SK-N-MC (cell line): ENCODE data around the gene TMCO4.

Experiments used
- DNase-seq: peaks from one replicate; pipeline ENCODE4 v3.0.0-alpha.2; 2011; ENCODE audit warnings: low read depth, low spot score
- H3K27ac ChIP-seq: fragments of 200-600 bp; sonication (generic); 2 replicates; pipeline ENCODE4 v1.5.1; 2016; ENCODE audit warnings: mixed run types
- H3K36me3 ChIP-seq: fragments of 200-600 bp; sonication (generic); 2 replicates; pipeline ENCODE4 v1.6.1; 2017; ENCODE audit warnings: antibody characterized with exemption, low read length, mixed read lengths; ENCODE audit not compliant: insufficient read depth
- H3K4me3 ChIP-seq: fragments of 200-600 bp; sonication (generic); 2 replicates; pipeline ENCODE4 v1.5.1; 2016
- H3K9ac ChIP-seq: fragments of 200-600 bp; sonication (generic); 2 replicates; pipeline ENCODE4 v1.8.0; 2017; ENCODE audit warnings: mixed run types, mixed read lengths; ENCODE audit not compliant: insufficient read length
- H3K9me3 ChIP-seq: fragments of 200-600 bp; sonication (generic); 2 replicates; pipeline ENCODE4 v1.6.1; 2017; ENCODE audit warnings: low read depth, mild to moderate bottlenecking, antibody characterized with exemption, low read length, moderate library complexity, mixed read lengths
- EZH2 ChIP-seq: fragments of 200-600 bp; sonication (generic); IDR thresholded peaks from one replicate; pipeline ENCODE4 v1.6.1; 2017; ENCODE audit warnings: antibody characterized with exemption
- FOXP2 ChIP-seq: optimal IDR thresholded peaks from 2 replicates; pipeline ENCODE3; 2011; ENCODE audit warnings: mild to moderate bottlenecking, moderate library complexity; ENCODE audit not compliant: insufficient read depth; ENCODE audit errors: extremely low read length, control extremely low read depth
- POLR2AphosphoS5 ChIP-seq: IDR thresholded peaks from 2 replicates; pipeline ENCODE4 v1.6.1; 2012; ENCODE audit warnings: mild to moderate bottlenecking, low read depth, low read length, borderline replicate concordance

Gene TMCO4

DNA sequence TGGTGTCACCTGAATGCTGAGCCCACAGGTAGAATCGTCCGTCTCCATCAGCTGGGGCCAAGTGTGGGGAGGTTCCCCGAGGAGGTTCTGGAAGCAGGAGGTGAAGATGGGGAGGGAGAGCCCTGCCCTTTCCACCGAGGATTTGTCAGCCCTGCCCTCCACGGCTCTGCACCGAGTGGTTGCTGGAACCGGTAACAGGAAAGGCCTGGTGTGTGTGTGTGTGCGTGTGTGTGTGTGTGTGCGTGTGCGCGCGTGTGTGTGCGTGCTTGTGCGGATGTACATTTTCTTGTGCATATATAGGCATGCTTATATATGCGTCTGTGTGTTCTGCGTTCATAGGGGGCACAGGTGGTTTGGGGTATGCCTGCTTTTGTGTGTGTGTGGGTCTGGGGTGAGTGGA is 152.1 kb downstream of the TMCO4 start:
- Histone ChIP-seq H3K27ac (no peak overlapping the region), H3K9me3 (no peaks in the 10 kb centered on the region), H3K36me3 (no peaks in the 10 kb centered on the region), H3K4me3 (no peak overlapping the region), H3K9ac (no peak overlapping the region)
- DNase-seq = no peak
- TF ChIP-seq POLR2AphosphoS5 (no peak), FOXP2 (no peak), EZH2 (no peak)

DNA sequence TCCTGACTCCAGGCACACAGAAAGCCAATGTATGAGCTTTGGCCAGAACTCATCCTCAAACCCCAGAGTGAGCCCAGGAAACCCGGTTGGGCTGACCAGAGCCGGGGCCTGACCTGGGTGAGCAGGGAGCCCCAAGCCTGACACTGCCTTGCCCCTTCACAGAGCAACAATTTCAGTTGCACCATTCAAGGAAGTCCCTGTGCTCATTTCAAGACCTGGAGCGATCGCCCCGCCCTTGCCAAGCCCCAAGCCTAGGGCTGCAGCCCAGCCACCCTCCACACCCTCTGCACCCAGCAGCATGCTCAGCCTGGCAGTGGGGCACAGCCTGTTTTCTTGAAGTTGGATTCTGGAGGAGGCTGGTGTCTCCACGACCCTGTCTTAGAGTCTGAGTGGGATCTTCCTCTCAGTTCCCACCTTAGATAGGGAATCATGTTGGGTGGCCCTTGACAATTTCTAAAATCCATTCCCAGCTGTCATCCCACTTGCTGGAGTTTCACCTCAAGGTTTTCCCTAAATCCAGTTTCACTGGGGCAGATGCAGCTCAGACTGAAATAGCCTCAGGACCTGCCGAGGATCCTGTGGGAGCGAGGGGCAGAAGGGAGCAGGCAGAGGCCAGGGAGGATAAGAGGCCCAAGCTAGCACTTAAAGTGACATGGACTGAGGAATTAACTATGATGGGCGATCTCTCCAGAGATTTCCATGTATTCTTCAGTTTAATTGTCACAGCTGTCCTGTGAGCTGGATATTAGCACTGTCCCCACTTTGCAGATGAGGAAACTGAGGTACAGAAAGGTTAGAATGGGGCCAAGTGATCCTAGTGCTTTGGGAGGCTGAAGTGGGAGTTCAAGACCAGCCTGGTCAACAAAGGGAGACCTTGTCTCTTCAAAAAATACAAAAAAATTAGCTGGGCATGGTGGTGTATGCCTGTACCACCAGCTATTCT is 153.1 kb downstream of the TMCO4 start:
- H3K4me3 ChIP-seq = no peak overlapping the region
- H3K9me3 ChIP-seq = no peaks in the 10 kb centered on the region
- H3K36me3 ChIP-seq = no peaks in the 10 kb centered on the region
- no peak for TF ChIP-seq FOXP2
- TF ChIP-seq EZH2 = no peak
- no peak for TF ChIP-seq POLR2AphosphoS5
- H3K9ac ChIP-seq = no peak overlapping the region
- no peak for DNase-seq
- no peak overlapping the region for H3K27ac ChIP-seq

DNA sequence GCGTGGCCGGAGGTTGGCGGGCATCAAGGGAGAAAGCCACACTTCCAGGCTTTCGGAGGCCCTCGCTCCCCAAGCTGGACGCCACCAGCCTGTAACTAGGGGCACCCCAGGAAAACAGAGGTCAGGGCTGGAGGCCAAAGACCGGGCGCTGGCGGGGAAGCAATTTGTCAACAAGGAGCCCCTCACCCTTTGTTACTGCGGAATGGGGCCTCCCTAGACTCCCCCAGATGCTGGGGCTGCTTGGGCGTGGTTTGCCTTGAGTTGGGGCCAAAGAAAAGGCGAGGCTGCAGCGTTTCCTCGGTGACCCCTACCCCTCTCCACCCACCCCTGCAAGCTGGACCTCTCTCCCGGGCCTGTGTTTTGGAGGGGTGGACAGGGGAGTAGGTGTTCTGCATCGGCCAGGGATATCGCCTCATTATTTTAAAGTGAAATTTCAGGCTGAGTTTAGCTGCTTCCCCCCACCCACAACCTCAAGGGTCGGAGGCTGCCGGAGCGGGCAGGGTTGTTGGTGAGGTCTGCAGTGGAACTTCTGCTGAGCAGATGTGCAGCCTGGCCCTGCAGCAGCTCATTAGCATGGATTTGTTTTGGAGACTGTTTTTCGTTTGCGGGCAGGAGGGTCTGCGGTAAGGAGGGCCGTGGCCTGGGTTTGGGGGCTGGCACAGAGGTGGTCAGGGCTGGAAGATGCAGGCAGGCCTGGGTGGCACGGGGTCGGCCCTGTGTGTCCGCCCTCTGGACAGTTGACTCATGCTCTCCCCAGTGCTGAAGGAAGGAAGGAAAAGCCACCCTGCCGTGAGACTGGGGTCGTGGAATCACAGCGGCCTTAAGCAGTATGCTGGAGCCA is 154.1 kb downstream of the TMCO4 start:
- no peak for DNase-seq
- Histone ChIP-seq H3K9ac (no peak overlapping the region), H3K4me3 (peak overlapping the region; percentile 80; the same call in 1 of the 2 replicates), H3K27ac (no peak overlapping the region), H3K36me3 (no peaks in the 10 kb centered on the region), H3K9me3 (no peaks in the 10 kb centered on the region)
- TF ChIP-seq EZH2 (no peak), FOXP2 (no peak), POLR2AphosphoS5 (no peak)

DNA sequence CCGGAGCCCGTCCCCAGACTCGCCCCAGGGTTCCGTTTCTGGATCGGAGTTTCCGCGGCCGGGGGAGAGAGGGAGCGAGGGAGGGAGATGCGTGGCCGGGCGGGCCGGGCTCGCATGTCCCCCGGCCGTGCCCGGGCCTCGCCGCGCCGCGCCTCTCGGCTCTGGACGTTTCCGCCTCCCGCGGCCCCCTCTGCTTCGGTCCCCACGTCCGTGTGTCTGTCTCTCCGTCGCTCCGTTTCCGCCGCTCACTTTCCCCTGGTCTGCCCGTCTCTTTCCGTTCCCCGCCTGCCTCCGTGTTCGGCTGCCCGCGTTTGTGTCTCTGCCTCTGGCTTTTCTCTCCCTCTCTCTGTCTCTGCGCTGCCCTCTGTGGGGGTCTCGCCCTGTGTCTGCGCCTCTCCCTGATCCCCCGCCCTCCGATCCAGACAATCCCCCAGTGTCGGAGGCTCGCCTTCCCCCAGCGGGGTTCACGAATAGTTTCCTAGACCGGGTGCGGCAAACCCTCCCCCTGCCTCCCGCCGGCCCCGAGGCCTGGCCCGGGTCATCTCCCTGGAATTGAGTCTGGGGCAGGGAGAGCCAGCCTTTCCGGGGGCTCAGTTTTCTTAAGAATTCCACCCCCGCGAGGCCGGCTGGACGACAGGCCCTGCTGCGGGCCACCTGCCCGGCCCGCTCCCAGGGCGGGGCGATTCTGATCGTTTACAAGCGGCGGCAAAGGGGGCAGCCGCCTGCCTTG is 154.9 kb downstream of the TMCO4 start:
- Histone ChIP-seq H3K9me3 (no peaks in the 10 kb centered on the region), H3K27ac (no peak overlapping the region), H3K9ac (peak overlapping the region; percentile 58), H3K4me3 (peak overlapping the region; percentile 80), H3K36me3 (no peaks in the 10 kb centered on the region)
- DNase-seq = no peak
- TF ChIP-seq FOXP2 = no peak
- no peak for TF ChIP-seq EZH2
- no peak for TF ChIP-seq POLR2AphosphoS5

DNA sequence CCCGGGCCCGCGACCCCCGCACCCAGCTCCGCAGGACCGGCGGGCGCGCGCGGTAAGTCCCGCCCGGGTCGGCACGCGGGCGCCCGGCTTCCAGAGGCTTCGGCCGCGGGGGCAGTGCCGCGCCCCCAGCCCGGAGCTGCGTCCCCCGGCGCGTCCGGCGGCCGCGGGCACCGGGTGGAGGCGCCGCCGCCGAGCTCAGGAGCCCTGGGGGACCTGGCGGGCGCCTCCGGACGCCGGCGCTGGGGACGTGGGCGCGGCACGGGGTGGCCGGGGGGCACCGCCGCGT is 155.4 kb downstream of the TMCO4 start:
- Histone ChIP-seq H3K4me3 (peak overlapping the region; percentile 80), H3K9me3 (no peaks in the 10 kb centered on the region), H3K36me3 (no peaks in the 10 kb centered on the region), H3K27ac (no peak overlapping the region), H3K9ac (peak overlapping the region; percentile 58)
- TF ChIP-seq FOXP2 = no peak
- no peak for TF ChIP-seq EZH2
- TF ChIP-seq POLR2AphosphoS5 = no peak
- DNase-seq = no peak

DNA sequence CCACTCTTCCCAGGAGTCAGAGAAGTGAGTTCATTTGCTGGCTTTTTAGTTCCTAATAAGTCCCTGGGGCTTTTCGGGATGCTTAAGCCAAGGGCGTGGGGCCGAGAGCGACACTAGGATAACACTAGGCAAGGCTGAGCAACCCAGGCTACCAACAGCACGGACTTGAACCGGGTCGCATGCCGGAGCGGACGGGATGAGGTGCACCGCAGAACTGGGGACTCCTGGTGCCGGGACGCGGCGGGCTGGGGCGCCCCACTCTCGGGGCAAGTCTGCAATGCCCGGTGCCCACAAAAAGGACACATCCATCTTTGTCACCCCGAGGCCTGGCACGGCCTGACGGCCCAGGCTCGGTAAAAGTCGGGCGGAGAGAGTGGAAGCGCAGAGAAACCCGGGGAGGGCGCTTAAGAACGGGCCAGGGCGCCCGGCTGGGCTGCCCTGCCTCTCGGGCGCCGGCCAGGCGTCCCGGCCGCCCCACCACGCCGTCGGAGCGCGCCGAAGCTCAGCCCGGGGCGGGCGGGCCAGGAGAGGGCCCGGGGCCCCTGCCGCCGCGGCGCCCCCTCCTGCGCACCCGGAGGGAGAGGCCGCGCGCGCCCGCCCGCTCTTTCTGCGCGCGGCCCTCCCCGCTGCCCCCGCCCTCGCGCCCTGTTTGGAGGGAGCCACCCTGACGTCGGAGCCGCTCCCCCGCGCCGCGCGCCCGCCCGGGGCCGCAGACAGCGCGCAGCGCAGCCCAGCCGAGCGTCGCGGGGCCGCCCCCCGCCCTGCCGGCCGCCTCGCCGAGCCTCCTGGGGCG is 155.9 kb downstream of the TMCO4 start, which contains the start of gene NBL1:
TSS of gene NBL1 (plus strand) at position 710 of the 793 bp plus-strand sequence. CDS start 10,720 bp downstream, outside the sequence.
- peak within 1 kb of the TSS; percentile 62 for H3K9ac ChIP-seq
- H3K36me3 ChIP-seq = no peaks in the 10 kb centered on the region
- no peak for DNase-seq
- H3K27ac ChIP-seq = no peak within 1 kb of the TSS
- TF ChIP-seq POLR2AphosphoS5 (no peak), EZH2 (no peak), FOXP2 (no peak)
- H3K9me3 ChIP-seq = no peaks in the 10 kb centered on the region
- peak within 1 kb of the TSS; percentile 80 for H3K4me3 ChIP-seq

DNA sequence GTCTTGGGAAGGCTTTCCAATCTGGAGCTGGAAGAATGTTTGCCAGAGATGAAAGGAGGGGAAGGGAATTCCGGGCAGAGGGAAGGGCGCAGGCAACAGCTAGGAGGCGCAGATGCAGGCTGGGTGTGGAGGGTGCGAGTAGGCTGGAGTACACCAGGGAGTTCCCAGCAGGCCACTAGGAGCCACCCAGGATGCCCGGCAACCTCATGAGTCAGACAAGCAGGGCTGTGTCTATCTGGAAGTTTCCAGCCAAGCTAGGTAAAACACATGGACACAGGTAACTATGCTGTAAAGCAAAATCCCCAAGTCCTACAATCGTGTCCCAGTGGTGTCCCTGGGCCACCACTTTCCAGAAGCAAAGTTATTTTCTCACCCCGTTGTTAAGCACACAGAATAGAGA is 156.6 kb downstream of the TMCO4 start:
- TF ChIP-seq FOXP2 = no peak
- TF ChIP-seq EZH2 = no peak
- TF ChIP-seq POLR2AphosphoS5 = no peak
- Histone ChIP-seq H3K36me3 (no peaks in the 10 kb centered on the region), H3K27ac (no peak overlapping the region), H3K9me3 (no peaks in the 10 kb centered on the region), H3K9ac (no peak overlapping the region), H3K4me3 (no peak overlapping the region)
- no peak for DNase-seq

DNA sequence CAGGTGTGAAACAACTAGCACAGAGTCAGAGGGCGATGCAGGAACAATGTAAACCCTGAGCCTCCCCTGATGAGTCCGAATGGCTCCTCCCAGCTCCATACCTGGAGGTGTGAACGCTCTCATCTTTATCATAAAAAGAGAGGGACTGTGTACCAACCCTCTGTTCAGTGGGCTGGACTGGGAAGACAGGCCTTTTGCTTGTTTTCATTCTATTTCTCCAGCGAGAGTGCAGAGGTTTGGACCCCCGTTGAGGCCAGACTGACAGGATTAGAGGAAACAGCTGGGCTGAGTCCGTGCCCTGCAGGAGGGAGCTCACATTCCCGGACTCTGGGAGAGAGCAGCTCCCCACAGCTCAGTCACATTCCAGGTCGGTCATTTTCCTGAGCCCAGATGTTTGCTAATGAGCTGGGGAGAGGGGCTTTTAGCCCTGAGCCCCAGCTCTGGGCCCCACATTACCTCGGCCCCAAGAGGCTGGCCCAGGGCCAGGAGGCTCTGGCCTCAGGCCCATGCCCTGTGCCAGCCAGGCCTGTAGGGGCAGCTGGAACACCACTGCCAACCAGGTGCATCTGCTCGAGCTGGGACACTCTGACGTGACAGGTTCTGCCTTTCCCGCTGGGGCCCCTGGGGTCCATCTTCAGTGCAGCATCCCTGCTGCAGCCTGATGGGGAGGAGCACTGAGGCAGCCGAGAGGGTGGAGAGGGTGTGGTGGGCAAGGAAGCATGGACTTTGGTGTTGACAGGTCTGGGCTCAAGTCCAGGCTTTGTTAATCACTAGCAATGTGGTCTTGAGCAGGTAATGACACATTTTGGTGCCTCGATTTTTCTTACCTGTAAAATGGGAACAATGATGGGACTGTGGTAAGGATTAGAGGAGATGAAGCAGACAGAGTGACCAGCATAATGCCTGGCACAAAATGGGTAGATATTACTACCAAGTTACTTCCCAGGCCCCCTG is 159.1 kb downstream of the TMCO4 start:
- TF ChIP-seq EZH2 = no peak
- TF ChIP-seq POLR2AphosphoS5 = no peak
- no peak overlapping the region for H3K27ac ChIP-seq
- no peak for DNase-seq

More for the DNA sequence above, 159.1 kb downstream of the TMCO4 start:
- no peak overlapping the region for H3K9ac ChIP-seq
- no peaks in the 10 kb centered on the region for H3K36me3 ChIP-seq
- no peak overlapping the region for H3K4me3 ChIP-seq
- H3K9me3 ChIP-seq = no peaks in the 10 kb centered on the region
